HG03442 (cell line): Measurements from ENCODE around the gene ALDOC.

Experiments
- ATAC-seq: cut with Tn5 transposase; IDR thresholded peaks from one replicate; pipeline ENCODE4 v1.9.1; 2021; ENCODE audit warnings: mild to moderate bottlenecking, moderate library complexity; ENCODE audit not compliant: unreplicated experiment

Gene ALDOC

GRCh38 chr17:28553000-28553505 is 23.6 kb downstream of the ALDOC start:
- ATAC-seq, result no peak

GRCh38 chr17:28552176-28552999 is 24.3 kb downstream of the ALDOC start, which contains the start of gene UNC119:
Gene UNC119, minus strand, starts transcription at chr17:28552624. Its CDS starts 67 bp downstream, at chr17:28552557.
- peak; percentile 43 for ATAC-seq

- ATAC-seq, result no peak
Observed at GRCh38 chr17:28551421-28552175, 25.1 kb downstream of the ALDOC start.

- ATAC-seq, result no peak
Observed at GRCh38 chr17:28550858-28551257, 25.8 kb downstream of the ALDOC start.

GRCh38 chr17:28549236-28550132 is 27.2 kb downstream of the ALDOC start:
- peak; percentile 35 for ATAC-seq

GRCh38 chr17:28548417-28549130 is 28.1 kb downstream of the ALDOC start:
- no peak for ATAC-seq

- ATAC-seq, result peak; percentile 41
Observed at GRCh38 chr17:28547623-28548416, 28.9 kb downstream of the ALDOC start.

GRCh38 chr17:28547096-28547622 is 29.5 kb downstream of the ALDOC start:
- no peak for ATAC-seq

GRCh38 chr17:28545787-28546415 is 30.8 kb downstream of the ALDOC start:
- no peak for ATAC-seq

GRCh38 chr17:28545141-28545503 is 31.6 kb downstream of the ALDOC start:
- no peak for ATAC-seq

- ATAC-seq, result no peak
Observed at GRCh38 chr17:28544402-28545140, 32.1 kb downstream of the ALDOC start.

GRCh38 chr17:28541439-28541838 is 35.3 kb downstream of the ALDOC start:
- no peak for ATAC-seq

- no peak for ATAC-seq
Observed at GRCh38 chr17:28540231-28540630, 36.5 kb downstream of the ALDOC start.

GRCh38 chr17:28538296-28538895 is 38.3 kb downstream of the ALDOC start:
- ATAC-seq, result no peak

GRCh38 chr17:28537219-28537610 is 39.5 kb downstream of the ALDOC start:
- ATAC-seq, result no peak

GRCh38 chr17:28536532-28537218 is 40.0 kb downstream of the ALDOC start:
- no peak for ATAC-seq

GRCh38 chr17:28534740-28535375 is 41.8 kb downstream of the ALDOC start:
- no peak for ATAC-seq
